Measurements from ENCODE around the gene USP48.

The USP48 gene

GRCh38 chr1:21821385-21822019, 38.6 kb upstream of the USP48 start:
- no peak for DNase-seq (ENCODE audit: low spot score)
- Mint-ChIP-seq H3K27ac (no peak overlapping the region), H3K4me1 (ENCODE audit: low read depth) (peaks cover 2% of the 10 kb centered on the region), H3K9me3 (no peaks in the 10 kb centered on the region), H3K36me3 (ENCODE audit: low read depth) (no peaks in the 10 kb centered on the region), H3K27me3 (ENCODE audit: low read depth) (peaks cover 2% of the 10 kb centered on the region), H3K4me3 (no peak overlapping the region)

- H3K4me3 Mint-ChIP-seq = no peak overlapping the region
- no peak for DNase-seq (ENCODE audit: low spot score)
- H3K9me3 Mint-ChIP-seq = no peaks in the 10 kb centered on the region
- no peaks in the 10 kb centered on the region for H3K36me3 Mint-ChIP-seq (ENCODE audit: low read depth)
- H3K4me1 Mint-ChIP-seq (ENCODE audit: low read depth) = peaks cover 2% of the 10 kb centered on the region
- H3K27ac Mint-ChIP-seq = no peak overlapping the region
- H3K27me3 Mint-ChIP-seq (ENCODE audit: low read depth) = peaks cover 2% of the 10 kb centered on the region
Measured at GRCh38 chr1:21820597-21821232, 37.8 kb upstream of the USP48 start.

GRCh38 chr1:21818656-21819055, 35.7 kb upstream of the USP48 start:
- Mint-ChIP-seq H3K36me3 (ENCODE audit: low read depth) (no peaks in the 10 kb centered on the region), H3K27me3 (ENCODE audit: low read depth) (peaks cover 6% of the 10 kb centered on the region), H3K27ac (no peak overlapping the region), H3K9me3 (no peaks in the 10 kb centered on the region), H3K4me3 (no peak overlapping the region), H3K4me1 (ENCODE audit: low read depth) (peaks cover 5% of the 10 kb centered on the region)
- peak; percentile 15 for DNase-seq (ENCODE audit: low spot score)

- no peak for DNase-seq (ENCODE audit: low spot score)
- Mint-ChIP-seq H3K27me3 (ENCODE audit: low read depth) (peaks cover 15% of the 10 kb centered on the region), H3K4me3 (no peak overlapping the region), H3K27ac (no peak overlapping the region), H3K4me1 (ENCODE audit: low read depth) (peaks cover 5% of the 10 kb centered on the region), H3K9me3 (no peaks in the 10 kb centered on the region), H3K36me3 (ENCODE audit: low read depth) (no peaks in the 10 kb centered on the region)
Measured at GRCh38 chr1:21816602-21817302, 33.8 kb upstream of the USP48 start.

GRCh38 chr1:21815724-21816321, 32.9 kb upstream of the USP48 start:
- H3K36me3 Mint-ChIP-seq (ENCODE audit: low read depth) = no peaks in the 10 kb centered on the region
- H3K4me3 Mint-ChIP-seq = no peak overlapping the region
- peaks cover 5% of the 10 kb centered on the region for H3K4me1 Mint-ChIP-seq (ENCODE audit: low read depth)
- no peaks in the 10 kb centered on the region for H3K9me3 Mint-ChIP-seq
- DNase-seq (ENCODE audit: low spot score) = no peak
- H3K27ac Mint-ChIP-seq = no peak overlapping the region
- peaks cover 15% of the 10 kb centered on the region for H3K27me3 Mint-ChIP-seq (ENCODE audit: low read depth)

- H3K27me3 Mint-ChIP-seq (ENCODE audit: low read depth) = peaks cover 15% of the 10 kb centered on the region
- no peak overlapping the region for H3K27ac Mint-ChIP-seq
- peaks cover 5% of the 10 kb centered on the region for H3K4me1 Mint-ChIP-seq (ENCODE audit: low read depth)
- H3K36me3 Mint-ChIP-seq (ENCODE audit: low read depth) = no peaks in the 10 kb centered on the region
- DNase-seq (ENCODE audit: low spot score) = no peak
- H3K4me3 Mint-ChIP-seq = peak overlapping the region; percentile 64
- no peaks in the 10 kb centered on the region for H3K9me3 Mint-ChIP-seq
Measured at GRCh38 chr1:21814981-21815582, 32.1 kb upstream of the USP48 start.

- H3K27ac Mint-ChIP-seq = no peak overlapping the region
- H3K4me3 Mint-ChIP-seq = peak overlapping the region; percentile 59
- DNase-seq (ENCODE audit: low spot score) = peak; percentile 18
- peaks cover 15% of the 10 kb centered on the region for H3K27me3 Mint-ChIP-seq (ENCODE audit: low read depth)
- H3K9me3 Mint-ChIP-seq = no peaks in the 10 kb centered on the region
- H3K4me1 Mint-ChIP-seq (ENCODE audit: low read depth) = peaks cover 5% of the 10 kb centered on the region
- H3K36me3 Mint-ChIP-seq (ENCODE audit: low read depth) = no peaks in the 10 kb centered on the region
Measured at GRCh38 chr1:21814241-21814918, 31.4 kb upstream of the USP48 start.

- Mint-ChIP-seq H3K9me3 (no peaks in the 10 kb centered on the region), H3K27me3 (ENCODE audit: low read depth) (peaks cover 14% of the 10 kb centered on the region), H3K36me3 (ENCODE audit: low read depth) (no peaks in the 10 kb centered on the region), H3K27ac (no peak overlapping the region), H3K4me1 (ENCODE audit: low read depth) (peaks cover 4% of the 10 kb centered on the region), H3K4me3 (no peak overlapping the region)
- DNase-seq (ENCODE audit: low spot score) = no peak
Measured at GRCh38 chr1:21813542-21813941, 30.6 kb upstream of the USP48 start.

- DNase-seq (ENCODE audit: low spot score) = no peak
- Mint-ChIP-seq H3K4me1 (ENCODE audit: low read depth) (peaks cover 3% of the 10 kb centered on the region), H3K4me3 (no peak within 1 kb of the TSS), H3K9me3 (no peaks in the 10 kb centered on the region), H3K27me3 (ENCODE audit: low read depth) (peaks cover 13% of the 10 kb centered on the region), H3K36me3 (ENCODE audit: low read depth) (no peaks in the 10 kb centered on the region), H3K27ac (no peak within 1 kb of the TSS)
Measured at GRCh38 chr1:21811875-21812305, 28.9 kb upstream of the USP48 start, which contains the start of gene LDLRAD2. TSS of gene LDLRAD2 (plus strand) at chr1:21812265. CDS start at chr1:21812452, 187 bp downstream.

- Mint-ChIP-seq H3K27me3 (ENCODE audit: low read depth) (no peaks in the 10 kb centered on the region), H3K9me3 (no peaks in the 10 kb centered on the region), H3K4me1 (ENCODE audit: low read depth) (no peaks in the 10 kb centered on the region), H3K27ac (no peak overlapping the region), H3K36me3 (ENCODE audit: low read depth) (no peaks in the 10 kb centered on the region), H3K4me3 (no peak overlapping the region)
- no peak for DNase-seq (ENCODE audit: low spot score)
Measured at GRCh38 chr1:21804536-21804935, 21.6 kb upstream of the USP48 start.

- Mint-ChIP-seq H3K9me3 (no peaks in the 10 kb centered on the region), H3K27ac (no peak overlapping the region), H3K36me3 (ENCODE audit: low read depth) (no peaks in the 10 kb centered on the region), H3K4me3 (no peak overlapping the region), H3K27me3 (ENCODE audit: low read depth) (no peaks in the 10 kb centered on the region), H3K4me1 (ENCODE audit: low read depth) (no peaks in the 10 kb centered on the region)
- no peak for DNase-seq (ENCODE audit: low spot score)
Measured at GRCh38 chr1:21801100-21801499, 18.2 kb upstream of the USP48 start.

GRCh38 chr1:21799730-21800129, 16.8 kb upstream of the USP48 start:
- Mint-ChIP-seq H3K9me3 (peaks cover 6% of the 10 kb centered on the region), H3K4me3 (no peak overlapping the region), H3K27ac (no peak overlapping the region), H3K4me1 (ENCODE audit: low read depth) (no peaks in the 10 kb centered on the region), H3K36me3 (ENCODE audit: low read depth) (no peaks in the 10 kb centered on the region), H3K27me3 (ENCODE audit: low read depth) (no peaks in the 10 kb centered on the region)
- no peak for DNase-seq (ENCODE audit: low spot score)

- H3K27ac Mint-ChIP-seq = no peak overlapping the region
- H3K27me3 Mint-ChIP-seq (ENCODE audit: low read depth) = no peaks in the 10 kb centered on the region
- peaks cover 8% of the 10 kb centered on the region for H3K4me1 Mint-ChIP-seq (ENCODE audit: low read depth)
- peaks cover 9% of the 10 kb centered on the region for H3K9me3 Mint-ChIP-seq
- no peak for DNase-seq (ENCODE audit: low spot score)
- H3K4me3 Mint-ChIP-seq = no peak overlapping the region
- H3K36me3 Mint-ChIP-seq (ENCODE audit: low read depth) = no peaks in the 10 kb centered on the region
Measured at GRCh38 chr1:21795075-21795474, 12.1 kb upstream of the USP48 start.
